Measurements from ENCODE around the gene COPA. TPM values are rescaled to one million over a fixed set of nuclear protein-coding genes. Genes with fewer than 3 reads are reported as not detected.

The COPA gene
- total RNA-seq, 1 donor from 2014 or later = 142 TPM

GRCh38 chr1:160363951-160364735 lies 21.1 kb upstream of the COPA start:
- no peak for DNase-seq
- intact Hi-C loops (cut with DNase I) = no loop called here

GRCh38 chr1:160363010-160363409 lies 20.0 kb upstream of the COPA start:
- TF ChIP-seq CTCF (IDR thresholded peaks at IDR 0.05) = no peak
- no peaks in the 10 kb centered on the region for H3K9me3 ChIP-seq
- intact Hi-C loops (cut with DNase I) = no loop called here
- H3K36me3 ChIP-seq = peaks cover 21% of the 10 kb centered on the region
- H3K27me3 ChIP-seq = no peaks in the 10 kb centered on the region
- no peak overlapping the region for H3K4me3 ChIP-seq
- no peaks in the 10 kb centered on the region for H3K4me1 ChIP-seq
- DNase-seq (no peak), ATAC-seq (no peak)
- no peak overlapping the region for H3K27ac ChIP-seq

More at GRCh38 chr1:160363951-160364735, 21.1 kb upstream of the COPA start:
- Histone ChIP-seq H3K27me3 (no peaks in the 10 kb centered on the region), H3K4me1 (no peaks in the 10 kb centered on the region), H3K9me3 (no peaks in the 10 kb centered on the region), H3K27ac (no peak overlapping the region), H3K36me3 (peaks cover 14% of the 10 kb centered on the region), H3K4me3 (no peak overlapping the region)
- TF ChIP-seq CTCF (IDR thresholded peaks at IDR 0.05) = no peak
- no peak for ATAC-seq

GRCh38 chr1:160362168-160362957 lies 19.3 kb upstream of the COPA start:
- DNase-seq (no peak), ATAC-seq (no peak)
- Histone ChIP-seq H3K4me3 (no peak overlapping the region), H3K27me3 (no peaks in the 10 kb centered on the region), H3K27ac (no peak overlapping the region), H3K4me1 (no peaks in the 10 kb centered on the region), H3K36me3 (peaks cover 27% of the 10 kb centered on the region), H3K9me3 (no peaks in the 10 kb centered on the region)
- no peak for TF ChIP-seq CTCF (IDR thresholded peaks at IDR 0.05)
- intact Hi-C loops (cut with DNase I) = no loop called here

GRCh38 chr1:160361814-160362167 lies 18.7 kb upstream of the COPA start:
- Histone ChIP-seq H3K36me3 (peaks cover 33% of the 10 kb centered on the region), H3K27me3 (no peaks in the 10 kb centered on the region), H3K4me3 (no peak overlapping the region), H3K27ac (no peak overlapping the region), H3K4me1 (no peaks in the 10 kb centered on the region), H3K9me3 (no peaks in the 10 kb centered on the region)
- TF ChIP-seq CTCF (IDR thresholded peaks at IDR 0.05) = no peak
- intact Hi-C loops (cut with DNase I) = no loop called here
- ATAC-seq (no peak), DNase-seq (no peak)

- H3K27me3 ChIP-seq = no peaks in the 10 kb centered on the region
- no peaks in the 10 kb centered on the region for H3K4me1 ChIP-seq
- no peak overlapping the region for H3K4me3 ChIP-seq
- no peak overlapping the region for H3K27ac ChIP-seq
- intact Hi-C loops (cut with DNase I) = no loop called here
- ATAC-seq (no peak), DNase-seq (no peak)
- H3K9me3 ChIP-seq = no peaks in the 10 kb centered on the region
- no peak for TF ChIP-seq CTCF (IDR thresholded peaks at IDR 0.05)
- peaks cover 39% of the 10 kb centered on the region for H3K36me3 ChIP-seq
Observed at GRCh38 chr1:160361199-160361598, 18.1 kb upstream of the COPA start.
